Ureter (tissue), 1 donor: ENCODE data around the gene FAT4. TPM values are rescaled to one million over a fixed set of nuclear protein-coding genes. Genes with fewer than 3 reads are reported as not detected.

Experiments
- DNase-seq: peaks from one replicate; pipeline ENCODE4 v3.0.0-alpha.2; 2020; ENCODE audit warnings: low spot score
- total RNA-seq: library from RNA; stranded (reverse); gene quantifications from one replicate; pipeline ENCODE4 v1.2.4, GENCODE V29; 2023
- donor health status: DM: yes; HTN: yes; CAD: no.

FAT4 gene
- total RNA-seq, 1 donor from 2014 or later: 9.8 TPM

DNA sequence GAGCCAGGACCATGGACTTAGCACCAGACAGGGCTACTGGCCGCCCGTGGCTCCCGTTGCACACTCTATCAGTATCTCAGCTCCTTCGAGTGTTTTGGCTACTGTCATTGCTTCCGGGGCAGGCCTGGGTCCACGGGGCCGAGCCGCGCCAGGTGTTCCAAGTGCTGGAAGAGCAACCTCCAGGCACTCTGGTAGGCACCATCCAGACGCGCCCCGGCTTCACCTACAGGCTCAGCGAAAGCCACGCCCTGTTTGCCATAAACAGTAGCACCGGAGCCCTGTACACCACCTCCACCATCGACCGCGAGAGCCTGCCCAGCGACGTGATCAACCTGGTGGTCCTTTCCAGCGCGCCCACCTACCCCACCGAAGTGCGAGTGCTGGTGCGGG is 1.6 kb downstream of the FAT4 start:
- no peak for DNase-seq

DNA sequence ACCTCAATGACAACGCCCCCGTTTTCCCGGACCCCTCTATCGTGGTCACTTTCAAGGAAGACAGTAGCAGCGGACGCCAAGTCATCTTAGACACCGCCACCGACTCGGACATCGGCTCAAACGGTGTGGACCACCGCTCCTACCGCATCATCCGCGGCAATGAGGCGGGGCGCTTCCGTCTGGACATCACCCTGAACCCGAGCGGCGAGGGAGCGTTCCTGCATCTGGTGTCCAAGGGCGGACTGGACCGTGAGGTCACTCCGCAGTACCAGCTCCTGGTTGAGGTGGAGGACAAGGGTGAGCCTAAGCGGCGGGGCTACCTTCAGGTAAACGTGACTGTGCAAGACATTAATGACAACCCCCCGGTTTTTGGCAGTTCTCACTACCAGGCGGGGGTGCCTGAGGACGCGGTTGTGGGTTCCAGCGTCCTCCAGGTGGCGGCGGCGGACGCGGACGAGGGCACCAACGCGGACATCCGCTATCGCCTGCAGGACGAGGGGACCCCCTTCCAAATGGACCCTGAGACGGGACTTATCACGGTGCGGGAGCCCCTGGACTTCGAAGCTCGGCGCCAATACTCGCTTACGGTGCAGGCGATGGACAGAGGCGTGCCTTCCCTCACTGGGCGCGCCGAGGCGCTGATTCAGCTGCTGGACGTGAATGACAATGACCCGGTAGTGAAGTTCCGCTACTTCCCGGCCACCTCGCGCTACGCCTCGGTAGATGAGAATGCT is 2.2 kb downstream of the FAT4 start:
- DNase-seq: no peak

DNA sequence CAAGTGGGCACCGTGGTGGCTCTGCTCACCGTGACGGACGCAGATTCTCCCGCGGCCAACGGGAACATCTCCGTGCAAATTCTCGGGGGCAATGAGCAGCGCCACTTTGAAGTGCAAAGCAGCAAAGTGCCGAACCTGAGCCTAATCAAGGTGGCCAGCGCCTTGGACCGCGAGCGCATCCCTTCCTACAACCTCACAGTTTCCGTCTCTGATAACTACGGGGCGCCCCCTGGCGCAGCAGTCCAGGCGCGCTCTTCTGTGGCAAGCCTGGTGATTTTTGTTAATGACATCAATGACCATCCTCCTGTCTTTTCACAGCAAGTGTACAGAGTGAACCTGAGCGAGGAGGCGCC is 2.7 kb downstream of the FAT4 start:
- no peak for DNase-seq

DNA sequence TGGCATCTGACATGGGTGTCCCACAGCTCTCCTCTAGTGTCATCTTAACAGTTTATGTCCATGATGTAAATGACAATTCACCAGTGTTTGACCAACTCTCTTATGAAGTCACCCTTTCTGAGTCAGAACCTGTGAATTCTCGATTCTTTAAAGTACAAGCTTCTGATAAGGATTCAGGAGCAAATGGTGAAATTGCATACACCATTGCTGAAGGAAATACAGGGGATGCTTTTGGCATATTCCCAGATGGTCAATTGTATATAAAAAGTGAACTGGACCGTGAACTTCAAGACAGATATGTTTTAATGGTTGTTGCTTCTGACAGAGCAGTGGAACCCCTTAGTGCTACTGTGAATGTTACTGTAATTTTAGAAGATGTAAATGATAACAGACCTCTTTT is 4.6 kb downstream of the FAT4 start:
- DNase-seq: no peak

DNA sequence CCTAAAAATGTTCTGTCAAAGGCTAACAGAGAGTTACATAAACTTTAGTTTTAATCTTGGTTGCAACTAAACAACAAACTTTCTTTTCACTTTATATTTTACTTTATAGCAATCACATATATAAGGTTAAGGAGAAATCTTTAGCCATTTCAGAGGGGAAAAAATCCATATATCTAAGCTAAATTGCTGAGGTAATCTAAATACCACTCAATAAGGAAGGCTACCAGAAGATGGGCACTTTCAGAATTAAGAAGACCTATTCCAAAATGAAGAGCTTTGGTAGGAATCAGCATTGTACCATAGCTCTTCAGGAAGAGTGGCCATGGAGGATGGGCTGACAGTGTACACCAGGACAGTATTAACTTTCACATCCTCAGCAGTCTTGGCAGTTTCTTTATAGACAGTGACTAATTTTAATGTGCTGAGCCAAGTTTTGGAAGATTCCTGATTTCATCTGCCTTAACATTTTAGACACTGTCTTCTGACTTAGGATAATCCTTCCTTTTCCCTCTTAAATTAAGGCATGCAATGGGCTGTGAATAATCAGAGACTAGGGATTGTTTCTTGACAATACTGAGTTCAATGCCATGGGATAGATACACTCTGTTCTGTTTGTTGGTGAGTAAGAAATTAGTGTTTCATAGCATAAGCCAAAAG is 7.1 kb downstream of the FAT4 start:
- no peak for DNase-seq

DNA sequence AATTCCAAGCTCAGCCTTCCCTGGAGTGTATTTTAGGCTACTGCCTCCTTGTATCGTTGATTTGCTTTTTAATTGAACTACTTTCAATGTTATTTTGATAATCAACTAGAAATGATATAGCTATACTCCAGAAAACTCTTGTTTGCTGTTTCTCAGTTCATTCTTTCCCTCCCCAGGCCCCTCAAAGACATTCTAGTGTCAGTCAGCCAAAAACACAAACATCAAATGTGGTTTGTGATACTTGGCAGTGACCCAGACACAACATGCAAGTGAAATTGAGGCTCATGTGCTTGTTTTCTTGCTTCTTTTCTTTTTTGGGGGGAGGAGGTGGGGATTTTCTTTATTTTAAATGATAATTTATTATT is 7.6 kb downstream of the FAT4 start:
- DNase-seq: no peak

DNA sequence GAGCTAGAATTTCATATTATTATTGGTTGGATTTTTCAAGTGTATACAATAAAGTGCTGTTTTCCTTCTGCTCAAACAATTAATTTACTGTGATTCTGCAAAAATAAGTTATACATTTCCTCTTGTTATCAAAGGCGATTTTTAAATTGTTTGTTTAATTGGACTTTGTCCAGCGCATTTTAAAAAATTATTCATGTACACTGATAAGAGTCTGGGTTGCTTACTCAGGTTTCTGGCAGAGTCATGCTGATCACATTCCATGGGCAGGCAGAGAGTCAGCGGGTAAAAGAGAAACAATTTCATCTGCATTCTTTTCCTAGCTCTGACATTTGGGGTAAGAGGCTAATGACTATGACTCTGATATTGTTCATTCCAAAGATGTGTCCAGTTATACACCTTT is 8.9 kb downstream of the FAT4 start:
- no peak for DNase-seq

DNA sequence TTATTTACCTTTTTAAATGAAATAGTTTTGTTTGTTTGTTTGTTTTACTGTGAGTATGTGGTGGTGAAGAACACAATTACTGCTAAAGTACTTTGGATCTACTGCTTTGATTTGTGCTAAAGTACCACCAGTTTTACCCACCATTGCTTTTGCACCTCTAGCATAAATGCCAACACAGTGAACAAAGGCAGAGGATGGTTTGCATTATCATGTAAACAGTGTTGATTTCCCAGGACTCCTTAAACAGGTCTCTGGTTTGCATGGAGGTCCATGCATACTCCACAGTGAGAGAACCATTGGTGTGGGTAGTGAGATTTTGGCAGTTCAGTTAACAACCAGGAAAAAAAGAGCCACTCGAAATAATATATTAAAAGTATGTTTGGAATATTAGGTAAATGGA is 11.0 kb downstream of the FAT4 start:
- DNase-seq: no peak

DNA sequence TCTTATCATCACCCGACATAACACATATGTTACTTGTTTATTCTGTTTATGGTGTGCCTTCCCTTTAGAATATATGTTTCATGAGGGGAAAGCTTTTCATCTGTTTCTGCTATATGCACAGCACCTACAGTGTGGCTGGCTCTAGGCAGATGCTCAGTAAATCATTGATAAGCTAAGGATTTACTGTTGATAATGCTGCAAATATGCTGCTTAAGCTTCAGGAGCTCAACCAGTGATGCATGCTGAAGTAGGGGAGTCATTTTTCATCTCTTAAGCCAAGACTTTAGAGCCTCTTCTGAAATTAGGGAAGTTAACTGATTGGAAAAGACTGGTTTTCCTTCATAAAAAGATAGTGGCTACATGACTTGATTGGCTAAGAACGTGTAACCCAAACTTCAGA is 16.4 kb downstream of the FAT4 start:
- no peak for DNase-seq

DNA sequence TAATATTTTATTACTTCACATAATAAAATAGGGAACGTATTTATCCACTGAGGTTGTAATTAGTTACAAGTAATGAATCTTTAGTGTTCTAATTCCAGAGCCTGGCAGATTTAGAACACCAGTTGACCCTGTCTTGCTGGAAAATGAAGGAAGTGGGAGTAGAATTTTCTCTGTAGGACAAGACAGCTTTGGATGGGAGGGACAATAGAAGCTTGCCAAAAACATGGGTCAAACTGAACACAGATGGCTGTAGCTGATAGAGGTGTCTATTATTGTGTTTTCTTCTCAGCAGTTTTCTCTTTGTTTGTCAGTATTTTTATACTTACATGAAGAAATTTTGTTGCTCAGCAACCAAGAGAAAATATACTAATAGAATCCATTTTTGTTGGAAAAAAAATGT is 20.2 kb downstream of the FAT4 start:
- no peak for DNase-seq

DNA sequence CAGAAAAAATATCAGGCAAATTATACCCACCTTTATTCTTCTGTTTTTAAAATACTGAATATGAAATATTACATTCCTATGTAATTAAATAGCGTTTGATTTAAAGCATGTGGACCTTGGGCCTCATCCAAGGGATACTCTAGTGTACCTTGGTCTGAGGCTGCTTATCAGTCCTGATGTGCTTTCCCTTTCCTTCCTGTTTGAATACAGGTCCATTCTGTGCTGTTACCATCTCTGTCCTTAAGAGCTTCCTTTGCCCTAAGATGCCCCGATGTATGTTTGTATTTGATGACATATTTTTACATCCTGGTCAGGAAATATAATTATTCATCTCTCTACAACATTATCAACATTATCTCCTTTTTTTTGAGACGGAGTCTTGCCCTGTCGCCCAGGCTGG is 24.1 kb downstream of the FAT4 start:
- DNase-seq: no peak

DNA sequence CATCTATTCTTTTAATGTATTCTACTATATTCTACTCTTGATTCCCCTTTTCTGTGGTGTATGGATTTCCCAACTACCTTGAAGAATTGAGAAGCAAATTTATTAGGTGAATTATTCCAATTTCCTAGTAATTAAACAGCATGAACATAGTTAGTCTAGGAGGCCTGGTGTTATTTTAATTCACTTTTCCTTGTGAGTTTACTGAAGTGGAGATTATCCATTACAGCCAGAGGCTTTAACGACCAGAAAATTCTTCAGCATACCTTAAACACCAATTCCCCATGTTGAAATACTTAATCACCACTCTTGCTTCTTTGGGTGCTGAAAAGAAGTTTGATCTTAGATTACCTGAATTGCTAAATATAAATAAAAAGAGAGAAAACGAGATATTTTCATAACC is 29.4 kb downstream of the FAT4 start:
- DNase-seq: no peak

DNA sequence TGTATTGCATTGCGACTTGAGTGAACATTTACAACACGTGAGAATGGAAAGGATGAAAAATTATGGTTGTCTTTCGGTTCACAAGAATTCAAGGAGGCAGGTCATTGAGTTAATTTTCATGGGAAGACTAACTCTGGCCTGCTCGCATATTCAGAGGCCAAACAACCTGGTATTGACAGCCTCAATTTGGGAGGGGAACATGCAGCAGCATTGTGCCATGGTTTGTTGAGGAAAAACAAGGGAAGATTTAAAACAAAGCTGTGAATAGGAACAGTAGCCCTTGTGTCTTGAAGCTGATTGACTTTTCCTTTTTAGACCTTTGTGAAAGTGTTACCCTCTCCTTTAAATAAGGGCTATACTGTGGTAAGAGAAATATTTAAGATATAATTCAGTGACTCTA is 31.9 kb downstream of the FAT4 start:
- DNase-seq: no peak

DNA sequence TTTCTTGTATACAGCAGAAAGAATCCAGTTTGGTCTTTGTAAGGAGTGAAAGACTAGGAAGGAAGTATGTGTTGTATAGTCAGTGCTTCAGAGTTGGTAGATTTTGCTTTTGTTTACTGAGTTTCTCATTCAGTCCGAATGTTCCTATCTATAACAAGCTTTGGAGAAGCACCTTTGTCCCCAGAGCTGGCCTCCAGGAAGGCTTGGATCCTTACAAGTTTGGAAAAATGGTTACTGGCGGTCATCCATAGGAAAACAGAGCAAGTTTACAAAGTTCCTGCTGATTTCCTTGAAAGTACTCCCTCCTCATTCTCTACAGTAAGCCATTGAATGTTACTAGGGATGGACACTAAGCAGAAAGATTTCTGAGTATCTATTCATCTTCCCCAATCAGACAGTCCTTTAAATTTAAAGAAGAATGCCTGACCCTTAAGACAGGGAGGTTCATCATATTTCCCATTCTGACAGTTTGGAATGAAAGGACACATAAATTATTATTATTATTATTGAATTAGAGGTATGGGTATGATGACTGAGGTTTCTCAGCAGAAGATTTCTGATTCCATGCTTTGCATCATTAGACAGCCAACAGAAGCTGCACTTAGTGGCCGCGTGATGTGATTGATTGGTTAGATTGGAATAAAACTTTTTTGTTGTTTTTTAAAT is 35.8 kb downstream of the FAT4 start:
- DNase-seq: no peak

DNA sequence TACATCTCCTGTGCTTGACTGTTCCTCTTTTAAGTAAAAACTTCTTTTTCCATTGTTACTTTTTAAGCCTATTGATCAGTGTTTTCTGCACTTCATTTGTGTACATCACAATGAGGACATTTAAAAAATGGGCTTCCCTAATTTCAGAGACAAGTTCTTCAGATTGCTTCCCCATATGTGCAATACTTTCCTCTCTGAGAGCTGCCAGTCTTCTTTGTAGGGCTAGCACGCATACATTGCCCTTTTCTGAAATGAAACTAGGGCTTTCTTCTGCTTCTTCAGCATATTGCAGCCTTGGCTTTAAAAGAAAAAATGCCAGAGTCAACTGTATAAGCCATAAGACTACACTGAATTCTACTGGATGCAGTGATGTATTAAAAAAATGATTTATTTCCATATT is 37.8 kb downstream of the FAT4 start:
- no peak for DNase-seq

DNA sequence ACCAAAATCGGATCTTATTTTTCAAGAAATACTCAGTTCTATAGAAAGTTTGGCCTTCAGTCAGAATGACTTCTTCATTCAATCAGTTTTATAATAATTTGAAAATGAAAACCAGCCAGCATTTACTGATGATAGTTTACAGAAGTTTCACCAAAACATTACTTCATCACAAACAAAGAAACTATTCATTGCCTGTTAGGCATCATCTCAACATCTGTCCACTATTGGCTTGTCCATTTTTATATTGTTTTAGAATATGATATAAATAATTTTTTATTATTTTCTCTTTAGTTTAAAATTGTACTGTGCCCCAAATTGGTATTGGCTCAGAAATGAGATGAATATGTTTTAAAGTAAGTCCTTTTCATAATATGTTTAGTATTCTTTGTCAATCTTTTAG is 38.4 kb downstream of the FAT4 start:
- DNase-seq: no peak

DNA sequence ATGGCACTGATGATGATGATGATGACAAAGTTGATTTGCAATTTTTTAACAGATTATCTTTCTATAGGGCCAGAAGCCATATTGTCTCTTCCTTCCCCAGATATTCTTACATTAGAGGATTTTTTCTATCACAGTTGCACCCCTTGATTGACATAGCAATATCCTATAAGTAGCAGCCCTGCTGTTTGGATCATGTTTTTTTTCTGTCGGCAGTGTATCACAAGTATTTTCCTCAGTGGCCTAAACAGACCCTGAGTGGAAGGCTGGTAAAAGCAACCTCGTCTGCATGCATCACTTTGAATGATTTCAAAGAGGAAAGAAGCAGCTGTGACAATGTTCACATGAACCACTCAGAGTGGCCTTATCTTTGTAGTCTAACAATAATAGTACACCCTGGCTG is 41.0 kb downstream of the FAT4 start:
- DNase-seq: no peak

DNA sequence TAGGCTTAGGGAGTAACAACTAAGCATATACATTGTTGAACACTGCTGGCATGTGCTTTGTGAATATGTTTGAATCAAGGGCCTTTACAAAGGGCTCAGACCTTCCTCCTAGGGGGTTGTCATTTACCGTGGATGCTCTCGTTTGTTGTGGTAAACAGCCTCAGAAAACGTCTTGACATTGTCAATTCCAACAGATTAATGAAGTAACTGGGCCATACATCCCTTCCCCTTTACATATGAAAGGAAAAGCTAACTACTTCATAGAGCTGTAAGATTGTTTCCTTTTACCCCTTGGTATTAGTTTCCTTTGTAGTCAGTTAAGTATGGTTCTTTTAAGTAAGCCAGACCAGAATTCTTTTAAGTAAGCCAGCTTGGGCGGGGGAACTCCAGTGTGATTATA is 42.9 kb downstream of the FAT4 start:
- no peak for DNase-seq

DNA sequence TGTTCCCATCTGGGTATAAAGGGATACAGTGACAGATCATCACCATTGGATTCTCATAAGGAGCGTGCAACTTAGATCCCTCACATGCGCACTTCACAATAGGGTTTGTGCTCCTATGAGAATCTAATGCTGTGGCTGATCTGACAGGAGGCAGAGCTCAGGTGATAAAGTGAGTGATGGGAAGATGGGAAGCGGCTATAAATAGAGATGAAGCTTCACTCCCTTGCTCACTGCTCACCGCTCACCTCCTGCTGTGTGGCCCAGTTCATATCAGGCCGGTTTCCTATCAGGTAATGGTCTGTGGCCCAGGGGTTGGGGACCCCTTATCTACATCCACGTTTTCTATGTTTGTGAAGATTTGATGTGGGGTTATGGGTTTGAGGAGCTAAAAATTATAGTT is 43.7 kb downstream of the FAT4 start:
- no peak for DNase-seq

DNA sequence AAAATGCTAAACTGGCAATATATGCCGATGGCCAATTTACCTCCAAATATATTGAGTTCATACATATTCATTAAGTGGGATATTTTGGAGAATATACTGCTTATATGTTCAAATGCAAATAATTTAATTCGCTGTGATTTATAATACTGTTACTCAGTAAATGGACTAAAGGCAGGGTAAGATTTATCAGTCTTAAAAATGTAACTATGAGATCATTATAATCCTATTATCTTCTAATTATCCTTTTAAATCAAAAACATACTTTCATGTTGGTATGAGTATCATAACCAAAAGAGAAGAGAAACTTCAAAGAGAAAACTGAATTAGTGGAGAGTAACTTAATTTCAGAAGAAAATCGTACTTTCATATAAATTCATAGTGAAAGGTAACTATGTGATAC is 44.6 kb downstream of the FAT4 start:
- DNase-seq: no peak

DNA sequence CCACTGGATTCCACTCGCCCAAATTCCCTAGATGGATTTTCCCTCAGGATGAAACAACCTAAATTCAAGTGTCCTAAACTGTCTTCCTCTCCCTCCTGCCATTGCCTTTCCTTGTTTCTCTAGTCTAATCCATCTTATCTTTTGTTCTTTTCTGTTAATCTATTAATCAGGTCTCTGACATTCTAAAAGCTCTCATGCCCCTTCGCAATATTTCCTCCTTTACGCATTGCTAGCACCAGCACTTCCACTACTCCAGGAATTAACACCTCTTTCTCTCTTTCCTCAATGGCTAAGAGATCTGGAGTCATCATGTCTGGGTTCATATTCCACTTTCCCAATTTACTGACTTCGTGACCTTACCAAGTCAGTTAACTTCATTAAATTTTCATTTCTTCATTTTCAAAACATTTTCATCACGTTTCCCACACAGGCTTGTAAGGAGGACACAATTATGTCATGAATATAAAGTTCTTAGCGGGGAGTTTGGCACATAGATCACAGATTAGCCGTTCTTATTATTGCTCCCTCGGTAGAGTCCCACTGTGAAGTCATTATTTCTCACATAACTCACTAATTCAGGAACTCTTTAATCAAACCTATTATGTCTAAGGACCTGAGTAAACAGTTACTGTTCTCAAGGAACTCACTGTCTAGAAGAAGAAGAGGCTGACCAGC is 45.3 kb downstream of the FAT4 start:
- DNase-seq: no peak

DNA sequence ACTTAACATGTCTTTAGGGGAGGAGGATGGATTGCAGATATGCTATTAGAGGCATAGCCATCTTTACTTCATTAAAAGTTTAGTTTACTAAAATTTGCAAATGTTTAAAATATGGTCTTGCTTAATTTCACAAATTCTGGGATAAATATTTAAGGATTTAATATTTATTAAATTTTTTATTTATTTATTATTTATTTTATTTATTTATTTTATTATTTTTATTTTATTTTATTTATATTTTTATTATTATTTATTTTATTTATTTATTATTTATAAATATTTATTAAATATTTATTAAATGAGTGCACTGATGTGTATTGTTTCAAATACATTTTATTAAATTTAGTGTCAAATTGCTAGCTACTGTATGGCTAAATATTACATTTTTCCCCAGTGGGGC is 46.0 kb downstream of the FAT4 start:
- no peak for DNase-seq
